ENCODE results near the gene CFAP210. TPM values are rescaled to one million over a fixed set of nuclear protein-coding genes. Genes with fewer than 3 reads are reported as not detected.

The CFAP210 gene
- total and polyA plus RNA-seq, 7 donors = 0.03 to 0.04 TPM; not detected in 5

- H3K27ac ChIP-seq = no peak overlapping the region
- intact Hi-C loops (cut with DNase I) = no loop called here
- no peak overlapping the region for H3K4me3 ChIP-seq
- no peak for TF ChIP-seq CTCF (IDR thresholded peaks at IDR 0.05)
- no peak for DNase-seq
- H3K9me3 ChIP-seq = no peaks in the 10 kb centered on the region
- no peaks in the 10 kb centered on the region for H3K4me1 ChIP-seq
- WGBS, 3 donors = 95 to 98% (median 97%) methylated on average over 2 of the region's 2 CpGs
- no peaks in the 10 kb centered on the region for H3K27me3 ChIP-seq (ENCODE audit: insufficient read depth in 3 of 3, low read length in 2 of 3)
- ATAC-seq = no peak
- H3K36me3 ChIP-seq (ENCODE audit: insufficient read depth in 1 of 2, low read depth in 1 of 2) = peaks cover 6 to 25% of the 10 kb centered on the region in 2 donors
Measured at GRCh38 chr2:169641464-169641863, 52.7 kb downstream of the CFAP210 start.

- Histone ChIP-seq H3K4me1 (no peaks in the 10 kb centered on the region), H3K36me3 (ENCODE audit: insufficient read depth in 1 of 2, low read depth in 1 of 2) (peaks cover 6 to 38% of the 10 kb centered on the region in 2 donors), H3K27ac (no peak overlapping the region), H3K27me3 (ENCODE audit: insufficient read depth in 3 of 3, low read length in 2 of 3) (no peaks in the 10 kb centered on the region), H3K9me3 (no peaks in the 10 kb centered on the region), H3K4me3 (no peak overlapping the region)
- intact Hi-C loops (cut with DNase I) = no loop called here
- DNase-seq (no peak), ATAC-seq (no peak)
- WGBS, 3 donors = 91 to 94% (median 94%) methylated on average over 2 of the region's 2 CpGs
- no peak for TF ChIP-seq CTCF (IDR thresholded peaks at IDR 0.05)
Measured at GRCh38 chr2:169640104-169640503, 54.1 kb downstream of the CFAP210 start.

GRCh38 chr2:169637620-169638019 lies 56.6 kb downstream of the CFAP210 start:
- intact Hi-C loops (cut with DNase I) = no loop called here
- peaks cover 6 to 63% of the 10 kb centered on the region in 2 donors for H3K36me3 ChIP-seq (ENCODE audit: insufficient read depth in 1 of 2, low read depth in 1 of 2)
- WGBS, 3 donors = 96 to 97% (median 97%) methylated on average over 3 of the region's 3 CpGs

GRCh38 chr2:169636440-169637097 lies 57.6 kb downstream of the CFAP210 start:
- DNase-seq = no peak
- 97 to 99% (median 98%) methylated on average over 8 of the region's 8 CpGs for WGBS, 3 donors
- Histone ChIP-seq H3K27me3 (ENCODE audit: insufficient read depth in 3 of 3, low read length in 2 of 3) (no peaks in the 10 kb centered on the region), H3K36me3 (ENCODE audit: insufficient read depth in 1 of 2, low read depth in 1 of 2) (peaks cover 6 to 74% of the 10 kb centered on the region in 2 donors), H3K9me3 (no peaks in the 10 kb centered on the region), H3K4me3 (no peak overlapping the region), H3K4me1 (no peaks in the 10 kb centered on the region), H3K27ac (no peak overlapping the region)
- ATAC-seq = no peak
- intact Hi-C loops (cut with DNase I) = no loop called here
- no peak for TF ChIP-seq CTCF (IDR thresholded peaks at IDR 0.05)

More at GRCh38 chr2:169637620-169638019, 56.6 kb downstream of the CFAP210 start:
- TF ChIP-seq CTCF (IDR thresholded peaks at IDR 0.05) = no peak
- Histone ChIP-seq H3K4me3 (no peak overlapping the region), H3K27me3 (ENCODE audit: insufficient read depth in 3 of 3, low read length in 2 of 3) (no peaks in the 10 kb centered on the region), H3K27ac (no peak overlapping the region), H3K9me3 (no peaks in the 10 kb centered on the region), H3K4me1 (no peaks in the 10 kb centered on the region)
- ATAC-seq (no peak), DNase-seq (no peak)

- intact Hi-C loops (cut with DNase I) = no loop called here
- no peak overlapping the region for H3K27ac ChIP-seq
- H3K4me3 ChIP-seq = no peak overlapping the region
- H3K4me1 ChIP-seq = no peaks in the 10 kb centered on the region
- H3K36me3 ChIP-seq (ENCODE audit: insufficient read depth in 1 of 2, low read depth in 1 of 2) = peaks cover 0 to 81% of the 10 kb centered on the region in 2 donors
- no peaks in the 10 kb centered on the region for H3K9me3 ChIP-seq
- DNase-seq (no peak), ATAC-seq (no peak)
- 89 to 92% (median 91%) methylated on average over 3 of the region's 3 CpGs for WGBS, 3 donors
- no peaks in the 10 kb centered on the region for H3K27me3 ChIP-seq (ENCODE audit: insufficient read depth in 3 of 3, low read length in 2 of 3)
- TF ChIP-seq CTCF (IDR thresholded peaks at IDR 0.05) = no peak
Measured at GRCh38 chr2:169625781-169626180, 68.4 kb downstream of the CFAP210 start.

All from psoas muscle (tissue), 8 donors.